GM18499 (cell line): Measurements from ENCODE around the gene ACAP3.
"Not testable (repeated sequence)": the region's sequence is repeated elsewhere in the genome, so short reads cannot be mapped to it uniquely, and the experiment has no call there.

ENCODE experiments used
- ATAC-seq: cut with Tn5 transposase; IDR thresholded peaks from one replicate; pipeline ENCODE4 v1.9.1; 2021; ENCODE audit warnings: moderate number of reproducible peaks; ENCODE audit not compliant: insufficient read depth, unreplicated experiment

Gene ACAP3

GRCh38 chr1:1253972-1254666 lies 53.6 kb downstream of the ACAP3 start:
- ATAC-seq = no peak

DNA sequence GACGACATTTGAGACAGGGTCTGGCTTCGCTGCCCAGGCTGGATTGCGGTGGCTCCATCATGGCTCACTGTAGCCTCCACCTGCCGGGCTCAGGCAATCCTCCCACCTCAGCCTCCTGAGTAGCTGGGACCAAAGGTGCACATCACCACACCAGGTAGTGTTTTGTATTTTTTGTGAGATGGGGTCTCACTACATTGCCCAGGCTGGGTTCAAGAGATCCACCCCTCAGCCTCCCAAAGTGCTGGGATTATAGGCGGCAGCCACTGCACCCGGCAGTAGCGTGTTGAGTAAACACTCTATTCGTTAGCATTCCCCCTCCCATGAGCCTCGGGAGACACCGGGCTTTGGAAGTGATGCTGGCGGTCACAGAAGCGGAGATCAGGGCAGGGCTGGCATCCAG lies 54.4 kb downstream of the ACAP3 start:
- no peak for ATAC-seq

GRCh38 chr1:1250786-1251284 lies 56.9 kb downstream of the ACAP3 start:
- no peak for ATAC-seq

- ATAC-seq = not testable (repeated sequence)
These were observed 59.5 kb downstream of the ACAP3 start for GRCh38 chr1:1248009-1248913.

DNA sequence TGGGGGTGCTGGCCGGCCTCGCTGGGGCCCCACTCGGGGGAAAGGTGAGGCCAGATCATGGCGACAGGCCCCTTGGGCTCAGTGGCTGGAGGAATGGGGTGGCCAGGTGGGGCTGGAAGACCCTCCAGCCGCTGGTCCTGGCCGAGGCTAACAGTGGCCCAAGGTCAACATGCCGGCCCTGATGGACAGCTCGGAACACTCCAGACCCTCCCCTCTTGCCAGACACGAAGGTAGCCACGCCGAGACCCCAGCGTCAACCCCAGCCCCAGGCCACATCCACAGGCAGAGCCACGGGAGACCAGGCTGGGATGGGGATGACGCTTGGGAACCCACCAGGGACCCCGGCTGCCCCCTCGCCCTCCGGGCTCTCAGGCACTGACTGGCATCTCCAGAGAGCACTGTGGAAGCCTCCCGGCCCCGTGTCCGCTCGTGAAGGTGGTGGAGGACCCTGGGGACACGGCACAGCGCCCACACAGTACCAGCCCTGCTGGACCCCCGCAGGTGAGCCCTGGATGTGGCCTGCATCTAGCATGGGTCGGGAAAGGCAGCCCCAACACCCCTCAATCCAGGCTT lies 60.3 kb downstream of the ACAP3 start:
- no peak for ATAC-seq

- ATAC-seq = no peak
These were observed 61.0 kb downstream of the ACAP3 start, which contains the start of gene C1QTNF12 for GRCh38 chr1:1246577-1247340. Gene C1QTNF12, minus strand, starts transcription at chr1:1246722. Its CDS starts 32 bp downstream, at chr1:1246690.

GRCh38 chr1:1245817-1246576 lies 61.7 kb downstream of the ACAP3 start:
- ATAC-seq = no peak

DNA sequence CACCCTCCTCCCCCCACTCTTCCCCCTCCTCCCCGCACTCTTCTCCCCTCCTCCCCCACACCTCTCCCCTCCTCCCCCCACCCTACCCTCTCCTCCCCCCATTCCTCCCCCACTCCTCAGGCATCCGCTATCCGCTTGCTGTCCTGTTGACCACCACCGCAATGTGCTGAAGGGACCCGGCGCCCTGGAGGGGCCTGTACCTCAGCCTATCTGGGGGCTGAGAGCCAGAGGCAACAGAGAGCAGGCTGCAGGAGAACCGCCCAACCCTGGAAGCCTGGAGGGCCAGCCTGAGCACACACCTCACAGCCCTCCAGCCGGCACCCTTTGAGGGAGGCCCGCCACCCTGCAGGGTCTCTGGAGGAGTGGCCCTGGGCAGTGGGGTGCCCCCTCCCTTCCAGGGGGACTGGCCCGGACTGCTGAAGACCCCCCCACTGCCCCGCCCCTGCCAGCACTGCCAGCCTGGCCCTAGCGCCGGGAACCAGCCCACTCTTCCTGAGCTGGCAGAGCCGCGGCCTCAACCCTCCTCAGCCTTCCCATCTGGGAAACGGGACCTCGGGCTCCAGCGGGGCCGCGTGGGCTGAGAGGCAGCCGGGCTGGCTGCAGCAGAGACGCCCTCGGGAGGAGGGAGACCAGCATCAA lies 62.4 kb downstream of the ACAP3 start:
- no peak for ATAC-seq

GRCh38 chr1:1244192-1244811 lies 63.4 kb downstream of the ACAP3 start:
- no peak for ATAC-seq

- no peak for ATAC-seq
These were observed 63.9 kb downstream of the ACAP3 start for GRCh38 chr1:1243807-1244191.

- ATAC-seq = no peak
These were observed 64.5 kb downstream of the ACAP3 start for GRCh38 chr1:1243266-1243660.

DNA sequence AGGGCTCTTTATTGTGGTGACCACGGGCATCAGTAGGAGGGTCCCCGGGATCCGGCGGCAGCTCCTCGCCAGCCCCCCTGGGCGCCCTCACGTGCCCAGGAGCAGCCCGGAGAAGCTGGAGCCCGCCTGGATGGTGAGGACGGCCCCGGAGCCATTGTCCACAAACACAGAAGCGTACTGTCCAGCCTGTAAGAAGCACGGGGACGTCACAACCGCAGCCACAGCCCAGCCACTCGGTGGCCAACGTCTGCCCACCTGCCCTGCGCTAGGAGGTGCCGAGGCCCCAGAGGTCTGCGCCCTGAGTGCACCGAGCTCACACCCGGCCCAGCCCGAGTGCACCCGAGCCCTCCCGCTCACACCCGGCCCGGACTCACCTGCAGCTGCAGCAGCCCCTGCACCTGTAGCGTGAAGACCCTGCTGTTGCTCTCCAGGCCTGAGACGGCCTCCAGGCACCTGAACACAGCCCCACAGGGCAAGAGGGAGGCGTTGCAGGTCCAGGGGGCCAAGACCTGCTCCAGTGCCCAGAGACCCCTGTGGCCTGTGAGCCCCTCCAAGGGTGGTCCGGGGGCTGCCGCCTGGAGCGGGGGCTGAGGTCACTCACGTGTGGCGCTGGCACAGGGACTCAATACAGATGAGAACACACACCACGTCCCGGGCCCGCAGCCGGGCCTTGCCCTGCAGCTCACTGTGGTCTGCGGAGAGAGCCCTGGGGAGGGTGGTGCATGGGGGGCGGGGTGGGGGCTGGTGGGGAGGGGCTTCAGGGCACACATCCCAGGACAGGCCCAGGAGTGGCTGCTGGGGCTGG lies 65.1 kb downstream of the ACAP3 start:
- ATAC-seq = no peak
